Right cardiac atrium (tissue), 5 donors: Measurements from ENCODE around the gene SPECC1L. TPM values are rescaled to one million over a fixed set of nuclear protein-coding genes. Genes with fewer than 3 reads are reported as not detected.
"Not testable (repeated sequence)": the region's sequence is repeated elsewhere in the genome, so short reads cannot be mapped to it uniquely, and the experiment has no call there.

Experiments
- ATAC-seq, 2 donors: fragments of 200-7000 bp; cut with Tn5 transposase; one replicate each; pipeline versions ENCODE4 v1.8.0 to v1.9.1; 2020; ENCODE audit warnings: moderate library complexity in 2 of 2, mild to moderate bottlenecking in 1 of 2
- DNase-seq, 3 donors: peaks; one replicate each; pipeline ENCODE4 v3.0.0-alpha.2; 2020
- H3K27ac ChIP-seq: one replicate; pipeline ENCODE4 v1.5.1; 2013; ENCODE audit warnings: mild to moderate bottlenecking, low read length, control low read depth, moderate library complexity
- H3K27me3 ChIP-seq: one replicate; pipeline ENCODE4 v1.6.1; 2013; ENCODE audit not compliant: control insufficient read depth, insufficient read depth
- H3K4me1 ChIP-seq: one replicate; pipeline ENCODE4 v1.6.1; 2013; ENCODE audit warnings: low read length; ENCODE audit not compliant: control insufficient read depth, insufficient read depth
- H3K4me3 ChIP-seq: one replicate; pipeline ENCODE4 v1.5.1; 2013; ENCODE audit warnings: low read length, control low read depth
- H3K9me3 ChIP-seq: one replicate; pipeline ENCODE4 v1.6.1; 2013; ENCODE audit warnings: low read length; ENCODE audit not compliant: control insufficient read depth
- WGBS: extraction: QIAGEN DNeasy Blood & Tissue Kit; methylation state at CpG from one replicate; pipeline ENCODE4 v1.1.7; 2013; 5-methylcytosine and 5-hydroxymethylcytosine counted together
- intact Hi-C, 4 donors: fragments of 100-400 bp; cut with DNase I; formaldehyde crosslinking; loops; one replicate each; pipeline versions ENCODE4 v1.11.0 to v1.14.0; 2022 to 2023
- polyA plus RNA-seq: library from polyadenylated mRNA; stranded (reverse); fragments of 200-250 nt; gene quantifications from one replicate; pipeline ENCODE4 v1.2.3, GENCODE V29; 2013
- total RNA-seq, 4 donors: library from RNA; stranded (reverse); fragmentation: NEBNext Ultra II Directional; extraction: Animal tissue kit (Norgen Biotek cat#: 25700); gene quantifications; one replicate each; pipeline ENCODE4 v1.2.1, GENCODE V29; 2021
- donor health status: healthy with polysubstance abuse.
- donor health status: DM: no; HTN: yes; CAD: no.
- donor health status: DM: no; HTN: no; CAD: no.
- donor health status: DM: no; HTN: yes; CAD: no; lungs with severe emphysema.
- donor health status: DM: yes; HTN: yes; CAD: no.

The SPECC1L gene
- total and polyA plus RNA-seq, 5 donors = 16.9 to 76.1 (median 67.9) TPM

DNA sequence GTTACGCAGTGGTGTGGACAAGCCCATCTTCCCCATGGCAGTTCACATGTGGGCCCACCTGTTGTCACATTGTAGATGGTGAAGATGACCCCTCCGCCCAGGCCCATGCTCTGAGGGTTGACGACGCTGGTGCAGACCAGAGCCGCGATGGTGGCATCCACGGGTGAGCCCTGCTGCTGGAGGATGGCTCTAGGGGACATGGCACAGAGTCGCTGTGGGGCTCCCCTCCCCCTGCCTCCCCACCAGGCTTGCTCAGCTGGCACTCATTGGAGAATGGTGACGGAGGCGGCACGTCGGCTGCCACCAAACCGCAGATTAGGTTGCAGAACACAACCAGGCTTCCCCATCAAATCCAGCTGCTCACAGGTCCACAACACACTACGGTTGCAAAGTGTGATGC is 36.8 kb upstream of the SPECC1L start:
- WGBS = 88% methylated on average over 14 of the region's 14 CpGs
- intact Hi-C loops = no loop called here
- no peak for DNase-seq
- Histone ChIP-seq H3K27me3 (no peaks in the 10 kb centered on the region), H3K4me1 (no peaks in the 10 kb centered on the region), H3K9me3 (no peaks in the 10 kb centered on the region), H3K4me3 (no peak overlapping the region), H3K27ac (no peak overlapping the region)
- no peak for ATAC-seq

DNA sequence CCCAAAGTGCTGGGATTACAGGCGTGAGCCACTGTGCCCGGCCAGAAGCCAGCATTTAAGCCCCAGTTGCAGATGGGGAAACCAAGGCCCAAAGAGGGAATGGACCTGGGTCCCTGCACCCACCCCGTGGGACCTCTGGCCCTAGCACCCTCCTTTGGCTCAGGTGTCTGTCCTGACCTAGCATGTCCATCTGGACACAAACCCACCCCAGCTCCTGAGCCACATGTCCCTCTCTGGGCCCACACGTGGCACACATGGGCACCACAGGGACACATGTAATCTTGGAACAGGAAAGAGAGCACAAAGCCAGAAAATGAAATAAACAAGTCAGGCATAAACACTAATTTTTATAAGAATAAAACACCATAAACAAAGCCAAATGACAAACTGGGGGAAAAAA is 35.3 kb upstream of the SPECC1L start:
- intact Hi-C loops = loop anchor here in 1 of 4 donors (5.0 kb wide), 1 partner anchor 38 kb away; no protein-coding TSS in a partner anchor

DNA sequence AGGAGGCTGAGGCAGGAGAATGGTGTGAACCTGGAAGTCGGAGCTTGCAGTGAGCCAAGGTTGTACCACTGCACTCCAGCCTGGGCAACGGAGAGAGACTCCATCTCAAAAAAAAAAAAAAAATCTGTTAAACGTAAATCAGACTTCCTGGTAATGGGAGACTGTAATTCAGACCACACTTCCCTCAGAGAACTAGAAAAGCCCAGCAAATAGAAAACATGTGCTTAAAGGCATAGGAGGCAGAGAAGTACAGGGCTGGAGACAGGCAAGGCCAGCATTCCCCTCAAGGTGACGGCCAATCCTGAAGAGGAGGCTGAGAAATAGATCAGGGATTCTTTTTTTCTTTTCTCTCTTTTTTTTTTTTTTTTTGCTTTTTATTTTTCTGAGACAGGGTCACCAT is 34.0 kb upstream of the SPECC1L start:
- Histone ChIP-seq H3K4me1 (no peaks in the 10 kb centered on the region), H3K27ac (no peak overlapping the region), H3K9me3 (no peaks in the 10 kb centered on the region), H3K4me3 (no peak overlapping the region), H3K27me3 (no peaks in the 10 kb centered on the region)
- 67% methylated on average over 4 of the region's 4 CpGs for WGBS
- intact Hi-C loops = loop anchor here in 1 of 4 donors (5.0 kb wide), 1 partner anchor 39 kb away; no protein-coding TSS in a partner anchor
- ATAC-seq (no peak), DNase-seq (no peak)

More for the DNA sequence above, 35.3 kb upstream of the SPECC1L start:
- no peaks in the 10 kb centered on the region for H3K9me3 ChIP-seq
- no peak overlapping the region for H3K4me3 ChIP-seq
- H3K27ac ChIP-seq = no peak overlapping the region
- 90% methylated on average over 4 of the region's 4 CpGs for WGBS
- ATAC-seq = no peak
- no peaks in the 10 kb centered on the region for H3K27me3 ChIP-seq
- DNase-seq = no peak
- H3K4me1 ChIP-seq = no peaks in the 10 kb centered on the region

DNA sequence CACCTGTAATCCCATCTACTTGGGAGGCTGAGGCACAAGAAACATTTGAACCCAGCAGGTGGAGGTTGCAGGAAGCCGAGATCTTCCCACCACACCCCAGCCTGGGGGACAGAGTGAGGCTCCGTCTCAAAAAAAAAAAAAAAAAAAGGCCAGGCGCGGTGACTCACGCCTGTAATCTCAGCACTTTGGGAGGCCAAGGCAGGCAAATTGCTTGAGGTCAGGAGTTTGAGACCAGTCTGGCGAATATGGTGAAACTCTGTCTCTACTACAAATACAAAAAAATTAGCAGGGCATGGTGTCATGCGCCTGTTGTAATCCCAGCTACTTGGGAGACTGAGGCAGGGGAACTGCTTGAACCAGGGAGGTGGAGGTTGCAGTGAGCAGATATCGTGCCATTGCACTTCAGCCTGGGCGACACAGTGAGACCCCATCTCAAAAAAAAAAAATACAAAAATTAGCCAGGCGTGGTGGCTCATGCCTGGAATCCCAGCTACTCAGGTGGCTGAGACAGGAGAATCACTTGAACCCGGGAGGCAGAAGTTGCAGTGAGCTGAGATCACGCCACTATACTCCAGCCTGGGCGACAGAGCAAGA is 32.4 kb upstream of the SPECC1L start:
- not testable (repeated sequence) for H3K27me3 ChIP-seq, ATAC-seq, H3K9me3 ChIP-seq, DNase-seq, H3K4me1 ChIP-seq, H3K27ac ChIP-seq, H3K4me3 ChIP-seq
- intact Hi-C loops = loop anchor here in 1 of 4 donors (5.0 kb wide), 1 partner anchor 41 kb away; no protein-coding TSS in a partner anchor
- 95% methylated on average over 13 of the region's 13 CpGs for WGBS

DNA sequence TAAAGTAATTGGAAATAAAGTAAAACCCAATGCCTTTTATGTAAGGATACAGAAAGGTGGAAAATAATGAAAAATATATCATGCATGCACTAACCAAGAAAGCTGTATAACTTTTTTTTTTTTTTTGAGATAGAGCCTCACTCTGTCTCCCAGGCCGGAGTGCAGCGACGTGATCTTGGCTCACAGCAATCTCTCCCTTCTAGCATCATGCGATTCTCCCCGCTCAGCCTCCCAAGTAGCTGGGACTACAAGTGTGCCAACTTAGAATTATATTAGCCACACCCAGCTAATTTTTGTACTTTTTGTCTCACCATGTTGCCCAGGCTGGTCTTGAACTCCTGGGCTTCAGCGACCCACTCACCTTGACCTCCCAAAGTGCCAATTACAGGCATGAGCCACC is 30.2 kb upstream of the SPECC1L start:
- no peak for ATAC-seq
- WGBS = 69% methylated on average over 6 of the region's 6 CpGs
- H3K27ac ChIP-seq = no peak overlapping the region
- no peaks in the 10 kb centered on the region for H3K9me3 ChIP-seq
- H3K4me3 ChIP-seq = no peak overlapping the region
- peak in 2 of 3 donors; percentile 55 to 68 for DNase-seq
- peaks cover 2% of the 10 kb centered on the region for H3K4me1 ChIP-seq
- no peaks in the 10 kb centered on the region for H3K27me3 ChIP-seq
- intact Hi-C loops = loop anchor here in 1 of 4 donors (5.0 kb wide), 1 partner anchor 38 kb away; no protein-coding TSS in a partner anchor

DNA sequence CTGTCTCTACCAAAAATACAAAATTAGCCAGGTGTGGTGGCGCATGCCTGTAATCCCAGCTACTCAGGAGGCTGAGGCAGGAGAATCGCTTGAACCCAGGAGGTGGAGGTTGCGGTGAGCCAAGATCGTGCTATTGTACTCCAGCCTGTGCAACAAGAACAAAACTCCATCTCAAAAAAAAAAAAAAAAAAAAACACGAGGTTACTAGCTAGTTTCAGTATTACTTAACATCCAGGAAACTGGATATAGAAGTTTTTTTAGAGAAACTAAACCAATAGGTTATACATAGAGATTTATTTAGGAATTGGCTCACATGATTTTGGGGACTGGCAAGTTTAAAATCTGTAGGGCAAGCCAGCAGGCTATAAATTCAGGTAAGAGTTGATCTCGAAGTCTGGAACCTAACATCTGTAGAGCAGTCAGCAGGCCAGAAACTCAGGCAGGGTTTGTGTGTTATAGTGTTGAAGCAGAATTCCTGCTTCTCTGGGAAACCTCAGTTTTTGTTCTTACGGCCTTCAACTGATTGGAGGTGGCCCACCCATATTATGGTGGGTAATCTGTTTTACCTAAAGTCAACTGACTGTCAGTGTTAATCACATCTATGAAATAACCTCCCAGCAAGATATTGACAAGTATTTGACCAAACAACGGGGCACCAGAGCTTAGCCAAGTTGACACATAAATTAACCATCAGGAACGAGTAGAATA is 29.5 kb upstream of the SPECC1L start:
- H3K4me3 ChIP-seq = not testable (repeated sequence)

DNA sequence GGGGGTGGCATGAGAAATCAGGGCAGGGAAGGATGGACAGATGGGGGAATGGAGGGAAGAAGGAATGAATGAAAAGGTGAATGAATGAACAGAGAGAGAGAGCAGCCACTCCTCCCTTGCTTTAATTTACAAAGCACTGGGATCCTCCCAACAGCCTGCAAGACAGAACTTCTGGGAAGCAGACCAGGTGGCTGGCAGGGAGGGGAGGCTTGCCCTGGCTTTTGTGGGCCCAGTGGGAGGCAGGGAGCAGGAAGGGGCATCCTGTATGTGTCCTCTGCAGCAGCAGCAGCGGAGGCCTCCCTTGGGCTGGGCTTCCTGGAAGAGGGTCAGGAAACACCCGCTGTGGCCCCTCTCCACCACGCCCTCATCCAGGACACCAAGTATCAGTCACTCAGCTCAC is 27.2 kb upstream of the SPECC1L start:
- H3K4me1 ChIP-seq, H3K9me3 ChIP-seq, H3K27me3 ChIP-seq: not testable (repeated sequence)
- Histone ChIP-seq H3K4me3 (peak overlapping the region; percentile 27), H3K27ac (peak overlapping the region; percentile 48)
- ATAC-seq (peak in 1 of 2 donors; percentile 48), DNase-seq (peak; percentile 62 to 79 (median 66))
- 42% methylated on average over 3 of the region's 3 CpGs for WGBS
- intact Hi-C loops = loop anchor here in 1 of 4 donors (5.0 kb wide), 1 partner anchor 41 kb away; no protein-coding TSS in a partner anchor

More for the DNA sequence above, 29.5 kb upstream of the SPECC1L start:
- H3K27me3 ChIP-seq, DNase-seq, H3K27ac ChIP-seq, ATAC-seq, H3K9me3 ChIP-seq, H3K4me1 ChIP-seq: not testable (repeated sequence)
- WGBS = 82% methylated on average over 9 of the region's 9 CpGs
- intact Hi-C loops = loop anchor here in 1 of 4 donors (5.0 kb wide), 1 partner anchor 39 kb away; no protein-coding TSS in a partner anchor

DNA sequence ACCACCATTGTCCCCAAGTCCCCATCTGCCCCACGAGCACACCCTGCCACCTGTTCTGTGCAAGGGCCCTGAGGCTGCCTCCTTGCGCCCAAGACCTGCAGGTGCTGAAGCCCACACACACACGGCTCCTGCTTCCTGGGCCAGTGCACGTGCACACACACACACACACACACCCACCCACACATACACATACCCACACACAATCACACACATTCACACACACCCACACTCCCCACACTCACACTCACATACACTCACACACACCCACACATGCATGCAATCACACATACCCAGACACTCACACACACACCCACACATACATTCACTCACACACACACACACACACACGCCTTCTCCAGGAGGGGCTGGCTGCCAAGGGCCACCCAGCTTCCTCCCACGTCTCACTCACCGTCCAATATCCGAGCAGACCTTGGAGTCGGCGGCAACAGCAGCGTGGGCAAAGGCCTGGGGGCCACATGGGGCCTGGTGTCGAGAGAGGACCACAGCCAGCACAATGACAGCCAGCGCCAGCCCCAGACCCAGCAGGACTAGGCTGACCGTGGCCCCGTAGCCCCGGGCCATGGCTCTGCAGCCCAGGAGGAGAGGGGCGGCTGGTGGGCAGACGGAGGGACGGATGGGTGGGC is 26.4 kb upstream of the SPECC1L start:
- H3K9me3 ChIP-seq = no peaks in the 10 kb centered on the region
- ATAC-seq (peak; percentile 19 to 40), DNase-seq (peak; percentile 58 to 81 (median 80))
- no peaks in the 10 kb centered on the region for H3K27me3 ChIP-seq
- peak overlapping the region; percentile 71 for H3K27ac ChIP-seq
- H3K4me3 ChIP-seq = peak overlapping the region; percentile 11
- intact Hi-C loops = loop anchor here in 1 of 4 donors (5.0 kb wide), 1 partner anchor 42 kb away; no protein-coding TSS in a partner anchor
- H3K4me1 ChIP-seq = peaks cover 5% of the 10 kb centered on the region
- 37% methylated on average over 19 of the region's 19 CpGs for WGBS

DNA sequence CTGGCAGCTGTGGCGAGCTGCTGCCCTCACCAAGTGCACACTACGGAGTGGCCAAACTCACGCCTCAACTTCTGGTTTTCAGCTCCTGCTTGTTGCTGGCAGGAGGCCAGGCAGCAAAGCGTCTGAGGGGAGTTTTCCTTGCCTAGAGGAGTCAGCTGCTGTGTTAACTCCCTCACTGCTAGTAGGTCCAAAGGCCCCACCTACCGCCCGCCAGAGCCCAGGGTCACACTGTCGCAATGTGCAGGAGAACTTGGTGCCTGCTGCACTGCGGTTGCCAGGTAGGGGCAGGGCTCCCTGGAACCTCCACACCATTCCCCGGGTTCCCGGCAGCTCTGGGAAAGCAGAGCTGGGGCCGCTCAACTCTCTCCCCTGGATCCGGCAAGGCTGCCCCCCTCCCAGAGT is 25.6 kb upstream of the SPECC1L start, which contains the start of gene GGT5:
Gene GGT5 (minus strand): TSS at position 53 of the 402 bp plus-strand sequence. CDS start 357 bp downstream, outside the sequence.
- 17% methylated on average over 12 of the region's 12 CpGs for WGBS
- DNase-seq (peak; percentile 76 to 90 (median 81)), ATAC-seq (peak in 1 of 2 donors; percentile 25)
- H3K4me1 ChIP-seq, H3K27me3 ChIP-seq, H3K9me3 ChIP-seq: not testable (repeated sequence)
- Histone ChIP-seq H3K27ac (peak within 1 kb of the TSS; percentile 82), H3K4me3 (peak within 1 kb of the TSS; percentile 18)
- intact Hi-C loops = loop anchor here in 3 of 4 donors (5.0 kb wide), 2 partner anchors 53 to 58 kb away; no protein-coding TSS in a partner anchor

DNA sequence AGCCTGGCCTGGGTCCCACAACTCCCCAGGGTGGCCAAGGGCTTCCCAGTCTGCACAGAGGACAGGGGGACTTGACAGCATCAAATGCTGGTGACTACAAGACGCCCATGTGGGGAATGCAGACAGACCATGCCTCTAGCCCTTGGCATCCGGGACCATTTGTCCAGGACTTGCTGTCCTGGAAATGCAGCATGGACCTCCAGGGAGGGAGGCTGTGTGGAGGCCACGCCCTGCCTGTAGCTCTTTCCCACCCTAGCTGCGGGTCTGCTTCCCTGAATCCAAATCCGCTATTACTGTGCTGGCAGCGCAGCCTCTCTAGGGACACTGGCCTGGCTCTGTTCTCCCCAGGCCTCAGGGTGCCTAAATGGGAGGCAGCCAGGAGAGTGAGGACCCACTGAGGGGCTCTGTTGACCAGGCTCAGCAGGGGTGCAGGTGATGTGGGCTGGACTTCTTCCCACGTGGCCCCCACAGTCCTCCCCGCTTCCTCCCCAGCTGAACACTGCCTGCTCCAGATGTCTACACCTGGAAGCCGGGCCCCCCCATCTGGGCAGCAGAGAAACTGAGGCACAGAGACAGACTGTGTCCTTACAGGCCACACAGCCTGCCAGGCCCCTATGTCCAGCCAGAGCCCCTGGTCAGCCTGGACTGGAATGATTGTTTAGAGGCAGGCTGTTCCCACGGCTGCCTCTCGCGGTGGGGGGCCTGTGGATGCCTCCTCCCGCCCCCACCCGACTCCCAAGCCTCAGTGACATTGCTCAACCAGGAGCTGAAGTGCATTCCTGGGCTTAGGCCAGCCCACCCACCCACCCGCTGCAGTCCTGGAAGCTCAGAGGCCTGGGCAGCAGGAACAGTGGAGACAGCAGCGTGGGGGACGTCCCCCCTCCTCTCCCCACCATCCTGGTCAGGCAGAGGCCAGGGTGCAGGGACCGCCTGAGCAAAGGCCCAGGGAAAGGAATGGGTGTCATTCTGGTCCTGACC is 24.8 kb upstream of the SPECC1L start:
- peak overlapping the region; percentile 18 for H3K4me3 ChIP-seq
- intact Hi-C loops = loop anchor here (2.0 to 5.0 kb wide), 3 partner anchors 54 to 59 kb away; no protein-coding TSS in a partner anchor
- H3K9me3 ChIP-seq, H3K27me3 ChIP-seq, H3K4me1 ChIP-seq: not testable (repeated sequence)
- peak overlapping the region; percentile 82 for H3K27ac ChIP-seq
- ATAC-seq (peak; percentile 92), DNase-seq (peak; percentile 92 to 96 (median 92))
- 41% methylated on average over 18 of the region's 18 CpGs for WGBS
